ENCODE data around the gene UBR4.
"Not testable (repeated sequence)": the region's sequence is repeated elsewhere in the genome, so short reads cannot be mapped to it uniquely, and the experiment has no call there.

Gene UBR4

GRCh38 chr1:19198820-19199219, 11.2 kb downstream of the UBR4 start:
- DNase-seq (ENCODE audit: low read depth, low spot score) = no peak

GRCh38 chr1:19197845-19198244, 12.2 kb downstream of the UBR4 start:
- DNase-seq (ENCODE audit: low read depth, low spot score) = no peak
- no peak overlapping the region for H3K4me3 ChIP-seq (ENCODE audit: low read length)

More at GRCh38 chr1:19198820-19199219, 11.2 kb downstream of the UBR4 start:
- no peak overlapping the region for H3K4me3 ChIP-seq (ENCODE audit: low read length)

- no peak for DNase-seq (ENCODE audit: low read depth, low spot score)
- no peak overlapping the region for H3K4me3 ChIP-seq (ENCODE audit: low read length)
Observed at GRCh38 chr1:19196331-19196730, 13.7 kb downstream of the UBR4 start.

DNA sequence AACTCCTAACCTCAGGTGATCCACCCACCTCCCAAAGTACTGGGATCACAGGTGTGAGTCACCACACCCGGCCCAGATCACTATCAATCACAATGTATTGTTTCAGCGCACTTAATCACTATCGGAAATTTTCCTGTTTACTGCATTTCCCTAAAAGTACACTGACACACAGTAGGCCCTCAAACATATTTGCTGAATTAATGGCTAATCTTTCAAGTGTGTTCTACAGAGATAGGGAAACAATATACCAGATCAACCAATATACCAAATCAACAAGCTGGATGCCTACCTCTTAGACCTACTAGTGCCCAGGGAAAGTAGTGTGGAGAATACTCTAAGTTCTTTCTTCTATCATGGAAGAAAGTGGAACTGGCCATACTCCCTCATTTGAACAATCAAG, 17.1 kb downstream of the UBR4 start:
- no peak for DNase-seq (ENCODE audit: low read depth, low spot score)

DNA sequence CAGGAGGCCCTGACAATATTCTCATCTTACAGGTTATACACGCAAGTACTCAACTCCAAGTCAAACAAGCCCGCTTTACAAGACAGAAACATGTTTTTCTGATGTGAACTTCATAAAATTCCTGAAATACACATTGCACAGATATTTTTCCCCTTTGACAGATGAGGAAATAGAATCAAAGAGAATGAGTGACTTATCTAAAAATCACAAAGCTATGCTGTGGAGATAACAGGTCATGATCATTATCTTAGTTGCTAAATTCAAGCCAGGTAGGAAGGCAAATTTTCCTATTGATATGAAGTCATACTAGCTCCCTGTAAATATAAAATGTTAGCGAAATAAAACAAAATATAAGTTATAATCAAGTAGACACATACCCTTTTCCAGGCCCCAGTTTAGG, 18.3 kb downstream of the UBR4 start:
- no peak overlapping the region for H3K4me3 ChIP-seq (ENCODE audit: low read length)
- no peak for DNase-seq (ENCODE audit: low read depth, low spot score)

More for the DNA sequence above, 17.1 kb downstream of the UBR4 start:
- H3K4me3 ChIP-seq (ENCODE audit: low read length) = no peak overlapping the region

DNA sequence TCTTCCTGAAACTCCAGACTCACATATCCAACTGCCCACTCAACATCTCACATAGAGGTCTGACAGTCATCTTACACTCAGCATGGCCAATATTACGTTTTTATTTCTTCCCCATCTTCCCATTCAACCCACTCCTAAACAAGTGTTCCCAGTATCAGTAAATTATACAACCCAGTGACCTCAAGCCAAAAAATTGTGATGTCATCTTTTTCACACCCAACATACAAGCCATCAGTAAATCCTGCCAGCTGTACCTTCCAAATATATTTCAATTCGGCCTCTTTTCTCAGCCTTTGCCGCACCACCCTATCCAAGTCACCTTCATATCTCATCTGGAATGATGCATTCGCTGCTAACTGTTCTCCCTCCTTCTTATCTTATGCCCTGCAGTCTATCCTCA, 19.6 kb downstream of the UBR4 start:
- H3K4me3 ChIP-seq (ENCODE audit: low read length) = no peak overlapping the region
- no peak for DNase-seq (ENCODE audit: low read depth, low spot score)

DNA sequence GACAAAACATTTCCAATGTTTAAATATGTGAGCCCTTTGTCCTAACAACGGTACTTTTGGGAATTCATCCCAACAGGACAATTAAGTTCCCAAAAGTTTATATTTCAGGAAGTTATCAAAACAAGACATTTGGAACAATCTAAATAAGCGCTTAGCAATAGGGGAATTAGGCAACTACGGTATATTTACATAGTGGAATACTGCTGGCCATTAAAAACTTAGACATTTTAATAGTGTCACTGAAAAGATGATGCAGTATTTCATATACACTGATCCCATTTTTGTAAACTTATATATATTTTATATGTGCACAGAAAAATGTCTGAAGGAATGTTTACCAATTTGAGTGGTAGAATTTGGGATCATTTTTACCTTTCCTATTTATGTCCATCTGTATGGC, 20.8 kb downstream of the UBR4 start:
- DNase-seq (ENCODE audit: low read depth, low spot score) = no peak
- no peak overlapping the region for H3K4me3 ChIP-seq (ENCODE audit: low read length)

- H3K4me3 ChIP-seq (ENCODE audit: low read length) = no peak overlapping the region
- no peak for DNase-seq (ENCODE audit: low read depth, low spot score)
Observed at GRCh38 chr1:19187852-19188251, 22.2 kb downstream of the UBR4 start.

DNA sequence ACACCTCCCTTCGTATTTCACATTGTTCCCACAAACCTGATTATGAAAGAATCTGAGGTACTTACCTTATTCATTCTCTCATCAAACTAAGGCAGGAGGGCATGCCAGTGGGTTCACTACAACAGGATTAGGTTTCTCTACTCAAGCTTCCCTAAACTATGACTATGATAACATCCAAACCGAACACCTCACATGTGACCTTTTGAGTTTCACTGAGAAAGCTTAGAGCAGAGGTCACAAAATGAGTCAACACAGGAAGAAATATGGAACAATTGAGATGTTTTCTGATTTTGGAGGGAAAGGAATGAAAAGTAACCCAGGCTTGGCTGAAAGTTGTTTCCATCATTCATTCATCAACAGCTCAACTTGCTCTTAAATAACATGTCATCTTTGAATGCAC, 24.1 kb downstream of the UBR4 start:
- no peak for DNase-seq (ENCODE audit: low read depth, low spot score)

DNA sequence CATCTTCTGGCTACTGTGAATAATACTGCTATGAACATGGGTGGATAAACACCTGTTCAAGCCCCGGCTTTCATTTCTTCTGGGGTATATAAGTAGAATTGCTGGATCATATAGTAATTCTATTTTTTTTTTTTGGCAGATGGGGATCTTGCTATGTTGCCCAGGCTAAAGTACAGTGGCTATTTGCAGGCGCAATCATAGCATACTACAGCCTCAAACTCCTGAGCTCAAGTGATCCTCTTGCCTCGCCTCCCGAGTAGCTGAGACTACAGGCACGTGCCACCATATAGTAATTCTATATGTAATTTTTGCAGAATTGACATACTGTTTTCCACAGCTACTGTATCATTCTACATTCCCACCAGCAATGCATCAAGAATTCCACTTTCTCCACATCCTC, 27.8 kb downstream of the UBR4 start:
- no peak overlapping the region for H3K4me3 ChIP-seq (ENCODE audit: low read length)
- no peak for DNase-seq (ENCODE audit: low read depth, low spot score)

More for the DNA sequence above, 24.1 kb downstream of the UBR4 start:
- no peak overlapping the region for H3K4me3 ChIP-seq (ENCODE audit: low read length)

- H3K4me3 ChIP-seq (ENCODE audit: low read length) = not testable (repeated sequence)
- DNase-seq (ENCODE audit: low read depth, low spot score) = peak; percentile 37
Observed at GRCh38 chr1:19180265-19180657, 29.8 kb downstream of the UBR4 start.

GRCh38 chr1:19179597-19180264, 30.3 kb downstream of the UBR4 start:
- H3K4me3 ChIP-seq (ENCODE audit: low read length) = no peak overlapping the region
- DNase-seq (ENCODE audit: low read depth, low spot score) = peak; percentile 94

GRCh38 chr1:19178734-19179398, 31.2 kb downstream of the UBR4 start:
- DNase-seq (ENCODE audit: low read depth, low spot score) = peak; percentile 19

GRCh38 chr1:19177811-19178210, 32.3 kb downstream of the UBR4 start:
- DNase-seq (ENCODE audit: low read depth, low spot score) = no peak

More at GRCh38 chr1:19178734-19179398, 31.2 kb downstream of the UBR4 start:
- no peak overlapping the region for H3K4me3 ChIP-seq (ENCODE audit: low read length)

DNA sequence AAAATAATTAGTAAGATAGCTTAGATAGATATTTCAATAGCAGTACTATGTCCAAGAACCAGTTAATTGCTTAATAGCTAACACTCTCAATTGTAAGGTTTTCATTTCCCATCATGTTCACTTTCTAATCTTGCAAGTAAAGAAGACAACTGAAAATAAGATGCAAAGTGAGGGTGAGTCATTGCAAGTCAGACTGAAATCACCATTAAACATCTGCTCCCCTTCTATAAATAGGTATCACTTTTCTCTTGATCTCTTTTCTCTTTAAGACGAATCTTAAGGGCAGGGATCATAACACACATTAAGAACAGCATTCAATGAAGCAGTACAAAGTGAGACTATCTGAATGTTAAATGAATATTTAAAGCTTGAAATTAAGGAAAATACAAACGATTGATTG, 40.4 kb downstream of the UBR4 start:
- H3K4me3 ChIP-seq (ENCODE audit: low read length) = no peak overlapping the region
- no peak for DNase-seq (ENCODE audit: low read depth, low spot score)

More at GRCh38 chr1:19177811-19178210, 32.3 kb downstream of the UBR4 start:
- no peak overlapping the region for H3K4me3 ChIP-seq (ENCODE audit: low read length)

DNA sequence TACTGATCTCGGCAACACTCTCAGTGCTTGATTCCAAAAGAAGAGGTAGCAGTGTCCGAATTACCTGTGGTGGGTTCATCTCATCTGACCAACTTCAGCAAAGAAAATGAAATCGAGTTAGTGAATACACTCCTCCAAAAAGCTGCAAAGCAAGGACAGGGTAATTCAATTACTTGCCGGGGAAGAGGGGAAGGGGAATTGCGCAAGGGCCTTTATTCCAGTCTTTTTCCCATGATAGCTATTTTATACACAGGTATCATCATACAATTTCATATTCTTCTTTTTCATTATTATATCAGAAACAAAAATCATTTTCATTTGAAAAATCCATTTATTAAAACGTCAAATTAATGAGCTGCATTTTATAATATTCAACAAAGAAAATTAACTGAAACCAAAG, 42.9 kb downstream of the UBR4 start:
- DNase-seq (ENCODE audit: low read depth, low spot score) = no peak
- no peak overlapping the region for H3K4me3 ChIP-seq (ENCODE audit: low read length)

DNA sequence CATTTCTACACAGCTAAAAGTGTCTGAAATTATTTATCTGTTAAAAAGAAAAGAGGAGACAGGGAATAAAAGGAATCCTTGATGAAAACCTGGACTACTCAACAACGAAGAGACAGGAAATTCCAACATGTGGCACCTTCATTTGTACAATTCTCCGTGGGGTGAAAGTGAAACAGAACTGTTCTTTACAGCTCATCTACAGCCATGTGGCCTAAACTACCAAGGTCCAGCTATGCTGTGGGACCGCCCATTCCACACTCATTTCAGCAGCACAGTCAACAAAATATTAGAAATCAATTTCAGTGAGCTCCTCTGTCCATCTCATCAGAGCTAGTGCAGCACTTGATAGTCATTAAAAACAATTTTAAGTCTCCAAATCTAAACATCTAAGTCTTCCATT, 44.0 kb downstream of the UBR4 start:
- no peak for DNase-seq (ENCODE audit: low read depth, low spot score)

GRCh38 chr1:19165501-19165900, 44.6 kb downstream of the UBR4 start:
- no peak overlapping the region for H3K4me3 ChIP-seq (ENCODE audit: low read length)
- DNase-seq (ENCODE audit: low read depth, low spot score) = no peak

More for the DNA sequence above, 44.0 kb downstream of the UBR4 start:
- no peak overlapping the region for H3K4me3 ChIP-seq (ENCODE audit: low read length)

DNA sequence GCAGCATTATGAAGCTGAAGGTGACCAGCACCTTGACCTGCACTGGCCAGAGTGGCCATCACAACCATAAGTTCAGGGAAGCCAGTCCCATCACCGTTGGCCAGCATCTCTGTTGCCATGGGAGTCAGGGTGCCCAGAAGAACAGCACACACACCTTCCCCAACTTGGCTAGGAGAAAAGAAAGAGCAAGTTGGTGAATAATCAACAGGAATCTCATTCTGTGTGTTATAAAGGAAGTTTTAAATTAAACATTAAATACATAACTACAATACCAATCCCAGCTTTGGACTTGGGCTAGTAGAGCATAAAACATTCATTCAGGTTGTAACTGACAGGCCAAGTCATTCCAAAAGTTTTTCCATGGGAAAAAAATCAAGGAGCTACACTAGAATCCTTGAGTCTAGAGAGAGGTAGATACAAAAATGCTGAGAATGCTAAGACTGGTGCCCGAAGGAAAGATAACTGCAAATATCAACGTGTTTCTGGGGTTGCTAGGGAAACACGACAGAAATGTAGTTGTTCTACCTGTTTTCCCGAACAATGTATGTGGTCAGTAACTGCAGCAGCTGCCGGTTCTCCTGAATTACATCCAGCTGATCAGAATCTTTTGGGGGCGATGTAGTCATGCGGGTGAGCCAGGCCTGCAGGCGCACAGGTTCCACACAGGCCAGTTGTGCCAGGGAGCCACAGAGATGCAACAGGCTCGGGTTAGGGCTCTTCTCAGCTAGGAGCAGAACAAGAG, 45.6 kb downstream of the UBR4 start:
- no peak overlapping the region for H3K4me3 ChIP-seq (ENCODE audit: low read length)
- no peak for DNase-seq (ENCODE audit: low read depth, low spot score)

GRCh38 chr1:19163261-19163660, 46.8 kb downstream of the UBR4 start:
- no peak overlapping the region for H3K4me3 ChIP-seq (ENCODE audit: low read length)
- DNase-seq (ENCODE audit: low read depth, low spot score) = no peak
